ENCODE data around the gene MS4A8. TPM values are rescaled to one million over a fixed set of nuclear protein-coding genes. Genes with fewer than 3 reads are reported as not detected.

Gene MS4A8, protein sequence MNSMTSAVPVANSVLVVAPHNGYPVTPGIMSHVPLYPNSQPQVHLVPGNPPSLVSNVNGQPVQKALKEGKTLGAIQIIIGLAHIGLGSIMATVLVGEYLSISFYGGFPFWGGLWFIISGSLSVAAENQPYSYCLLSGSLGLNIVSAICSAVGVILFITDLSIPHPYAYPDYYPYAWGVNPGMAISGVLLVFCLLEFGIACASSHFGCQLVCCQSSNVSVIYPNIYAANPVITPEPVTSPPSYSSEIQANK
- total RNA-seq: not detected in 2 replicates

GRCh38 chr11:60699284-60699691 is at the start of gene MS4A8:
Gene MS4A8, plus strand, starts transcription at chr11:60699612. Its CDS starts 1,249 bp downstream, at chr11:60700861.

GRCh38 chr11:60724420-60724819 is 25.0 kb downstream of the MS4A8 start, which contains the start of gene MS4A18:
Gene MS4A18, plus strand, starts transcription at chr11:60724720.

GRCh38 chr11:60756307-60757032 is 57.1 kb downstream of the MS4A8 start, which contains the start of gene MS4A15:
Gene MS4A15, plus strand, starts transcription at chr11:60756867. Its CDS starts 6,867 bp downstream, at chr11:60763734.

Other genes with a start within 250 kb of the MS4A8 start
- gene MS4A1, start 243.8 kb upstream of the MS4A8 start, total RNA-seq: not detected in 2 replicates
- gene MS4A12, start 206.8 kb upstream of the MS4A8 start, total RNA-seq: not detected in 2 replicates
- not detected in 2 replicates for gene MS4A13, start 184.2 kb upstream of the MS4A8 start, total RNA-seq
- gene MS4A18, start 25.1 kb downstream of the MS4A8 start, total RNA-seq: not detected in 2 replicates
- gene MS4A15, start 57.3 kb downstream of the MS4A8 start, total RNA-seq: not detected in 2 replicates
- not detected in 2 replicates for gene MS4A10, start 85.7 kb downstream of the MS4A8 start, total RNA-seq
- 6.2 and 9.8 TPM in 2 replicates for gene CCDC86, start 142.5 kb downstream of the MS4A8 start, total RNA-seq
- gene PTGDR2, start 156.3 kb downstream of the MS4A8 start, total RNA-seq: under 0.01 and 0.11 TPM in 2 replicates
- not detected in 2 replicates for gene ZP1, start 167.9 kb downstream of the MS4A8 start, total RNA-seq
- 39.7 and 52.4 TPM in 2 replicates for gene PRPF19, start 207.0 kb downstream of the MS4A8 start, total RNA-seq
- gene TMEM109, start 214.5 kb downstream of the MS4A8 start, total RNA-seq: 40.5 and 61.5 TPM in 2 replicates
- 3.4 and 5.2 TPM in 2 replicates for gene TMEM132A, start 224.8 kb downstream of the MS4A8 start, total RNA-seq